Gastrocnemius medialis (tissue), 4 donors: ENCODE data around the gene RERE. TPM values are rescaled to one million over a fixed set of nuclear protein-coding genes. Genes with fewer than 3 reads are reported as not detected.
A peak's percentile ranks its signal among the peaks of the same experiment; 100 is the strongest.

Experiments used
- ATAC-seq, 2 donors: fragments of 150-250 bp; one replicate each; pipeline ENCODE4 v1.9.1; 2016
- DNase-seq, 2 donors: peaks; one replicate each; pipeline ENCODE4 v3.0.0-alpha.2; 2019
- H3K27ac ChIP-seq, 4 donors: fragments of 200-600 bp; sonication (generic); 1 replicate in 1 of 4; 2 replicates in 3 of 4; pipeline ENCODE4 v1.5.1; 2016 to 2018; ENCODE audit warnings: mild to moderate bottlenecking in 2 of 4, moderate library complexity in 1 of 4
- H3K27me3 ChIP-seq, 3 donors: fragments of 200-600 bp; sonication (generic) in 2 of 3; 1 replicate in 1 of 3; 2 replicates in 2 of 3; pipeline versions ENCODE4 v1.5.1 to v1.6.0; 2016 to 2019; ENCODE audit warnings: mild to moderate bottlenecking in 1 of 3, moderate library complexity in 1 of 3
- H3K36me3 ChIP-seq, 2 donors: fragments of 200-600 bp; sonication (generic) in 1 of 2; one replicate each; pipeline ENCODE4 v1.5.1; 2017 to 2018
- H3K4me1 ChIP-seq, 2 donors: fragments of 200-600 bp; sonication (generic) in 1 of 2; one replicate each; pipeline ENCODE4 v1.5.1; 2016 to 2017; ENCODE audit warnings: mild to moderate bottlenecking in 2 of 2
- H3K4me3 ChIP-seq, 4 donors: fragments of 200-600 bp; sonication (generic) in 3 of 4; 1 replicate in 1 of 4; 2 replicates in 3 of 4; pipeline ENCODE4 v1.5.1; 2016 to 2019; ENCODE audit warnings: mild to moderate bottlenecking in 2 of 4
- H3K9me3 ChIP-seq, 3 donors: fragments of 200-600 bp; sonication (generic) in 2 of 3; 1 replicate in 1 of 3; 2 replicates in 2 of 3; pipeline ENCODE4 v1.5.1; 2016 to 2019
- CTCF ChIP-seq, 5 experiments: fragments of 450-650 bp in 3 of 5; fragments of 200-600 bp in 2 of 5; sonication (generic) in 2 of 5; IDR thresholded peaks in 4 of 5; conservative IDR thresholded peaks in 1 of 5; 1 replicate in 4 of 5; 2 replicates in 1 of 5; pipeline ENCODE4 v1.5.1; 2016 to 2019; ENCODE audit warnings: antibody characterized with exemption in 5 of 5, mild to moderate bottlenecking in 3 of 5, moderate library complexity in 3 of 5
- POLR2A ChIP-seq, 2 donors: fragments of 450-650 bp; IDR thresholded peaks; one replicate each; pipeline ENCODE4 v1.6.1; 2017; ENCODE audit warnings: antibody characterized with exemption in 2 of 2, mild to moderate bottlenecking in 2 of 2, moderate library complexity in 2 of 2
- in situ Hi-C, 4 donors: fragments of 200-750 bp; cut with MboI; loops; one replicate each; pipeline versions ENCODE4 v1.15.0 to v1.8.0; 2017; ENCODE audit warnings: low sequenced_read_pairs in 4 of 4
- intact Hi-C: fragments of 100-400 bp; cut with DNase I; formaldehyde crosslinking; loops from one replicate; pipeline ENCODE4 v1.15.1; 2023; ENCODE audit warnings: low total_unique reads
- total RNA-seq, 4 donors: library from RNA; depleted of rRNA; stranded (reverse); fragments of >200 nt; gene quantifications; one replicate each; pipeline versions ENCODE4 v1.1.0 to v1.2.3, GENCODE V29; 2016

The RERE gene
- total RNA-seq, 4 donors from 2014 or later = 60.8 to 106 (median 102) TPM

- peak; percentile 72 to 73 for ATAC-seq
- peak overlapping the region; percentile 15 to 36 (median 20) for H3K4me3 ChIP-seq
- peaks cover 98 to 99% of the 10 kb centered on the region in 2 donors for H3K4me1 ChIP-seq
- intact Hi-C loops (loop anchor here (2.0 to 10.0 kb wide), 3 partner anchors 47 to 441 kb away; partner anchors contain the start of gene RERE), in situ Hi-C loops (no loop called here)
- H3K27me3 ChIP-seq = no peaks in the 10 kb centered on the region
- H3K36me3 ChIP-seq = no peaks in the 10 kb centered on the region
- TF ChIP-seq CTCF (IDR thresholded peaks at IDR 0.05 in 4 of 5, conservative IDR thresholded peaks at IDR 0.05 in 1 of 5) (no peak), POLR2A (IDR thresholded peaks at IDR 0.05) (peak; percentile 40 to 75)
- DNase-seq = peak; percentile 83 to 90
- H3K9me3 ChIP-seq = no peaks in the 10 kb centered on the region
- peak overlapping the region; percentile 90 to 95 (median 93) for H3K27ac ChIP-seq
These were observed 443.7 kb downstream of the RERE start for GRCh38 chr1:8373581-8374241.

GRCh38 chr1:8373125-8373524 lies 444.3 kb downstream of the RERE start:
- ATAC-seq = no peak
- no peaks in the 10 kb centered on the region for H3K36me3 ChIP-seq
- DNase-seq = no peak
- H3K4me3 ChIP-seq = peak overlapping the region in 2 of 4 donors; percentile 8 to 36
- H3K4me1 ChIP-seq = peaks cover 98 to 99% of the 10 kb centered on the region in 2 donors
- no peaks in the 10 kb centered on the region for H3K9me3 ChIP-seq
- in situ Hi-C loops (no loop called here), intact Hi-C loops (loop anchor here (2.0 to 10.0 kb wide), 3 partner anchors 48 to 442 kb away; partner anchors contain the start of gene RERE)
- TF ChIP-seq CTCF (IDR thresholded peaks at IDR 0.05 in 4 of 5, conservative IDR thresholded peaks at IDR 0.05 in 1 of 5) (no peak), POLR2A (IDR thresholded peaks at IDR 0.05) (no peak)
- no peaks in the 10 kb centered on the region for H3K27me3 ChIP-seq
- H3K27ac ChIP-seq = peak overlapping the region; percentile 90 to 95 (median 93)

GRCh38 chr1:8371372-8371991 lies 446.0 kb downstream of the RERE start:
- peak overlapping the region in 3 of 4 donors; percentile 8 to 29 (median 9) for H3K4me3 ChIP-seq
- intact Hi-C loops = loop anchor here (5.0 to 10.0 kb wide), 2 partner anchors 331 to 443 kb away; partner anchors contain the start of gene RERE
- ATAC-seq = peak; percentile 3 to 19

GRCh38 chr1:8370905-8371315 lies 446.5 kb downstream of the RERE start:
- peaks cover 98 to 99% of the 10 kb centered on the region in 2 donors for H3K4me1 ChIP-seq
- in situ Hi-C loops = no loop called here
- peak; percentile 73 to 78 for ATAC-seq

More at GRCh38 chr1:8371372-8371991, 446.0 kb downstream of the RERE start:
- Histone ChIP-seq H3K36me3 (no peaks in the 10 kb centered on the region), H3K4me1 (peaks cover 98 to 99% of the 10 kb centered on the region in 2 donors), H3K9me3 (no peaks in the 10 kb centered on the region), H3K27me3 (no peaks in the 10 kb centered on the region), H3K27ac (peak overlapping the region; percentile 90 to 95 (median 93))
- peak in 1 of 2 donors; percentile 48 for DNase-seq
- TF ChIP-seq CTCF (IDR thresholded peaks at IDR 0.05 in 4 of 5, conservative IDR thresholded peaks at IDR 0.05 in 1 of 5) = no peak
- no peak for TF ChIP-seq POLR2A (IDR thresholded peaks at IDR 0.05)
- in situ Hi-C loops = no loop called here

More at GRCh38 chr1:8370905-8371315, 446.5 kb downstream of the RERE start:
- Histone ChIP-seq H3K27ac (peak overlapping the region; percentile 90 to 95 (median 93)), H3K9me3 (no peaks in the 10 kb centered on the region), H3K36me3 (no peaks in the 10 kb centered on the region), H3K4me3 (peak overlapping the region; percentile 6 to 37 (median 20)), H3K27me3 (no peaks in the 10 kb centered on the region)
- TF ChIP-seq POLR2A (IDR thresholded peaks at IDR 0.05) = peak in 1 of 2 donors; percentile 59
- TF ChIP-seq CTCF (IDR thresholded peaks at IDR 0.05 in 4 of 5, conservative IDR thresholded peaks at IDR 0.05 in 1 of 5) = no peak
- intact Hi-C loops = loop anchor here (5.0 to 10.0 kb wide), 2 partner anchors 331 to 444 kb away; partner anchors contain the start of gene RERE
- DNase-seq = peak; percentile 84 to 91
